Measurements from ENCODE around the gene ZDHHC9. TPM values are rescaled to one million over a fixed set of nuclear protein-coding genes. Genes with fewer than 3 reads are reported as not detected.
A peak's percentile ranks its signal among the peaks of the same experiment; 100 is the strongest.

ZDHHC9 gene
- total RNA-seq, 1 experiment from 2014 or later = 30.5 TPM

GRCh38 chrX:129843209-129843458, 552 bp downstream of the ZDHHC9 start:
- no peaks in the 10 kb centered on the region for H3K9me2 ChIP-seq (replicated peaks; ENCODE audit: low read length)
- CTCF ChIA-PET = no interaction called here
- TF ChIP-seq EZH2 (IDR thresholded peaks at IDR 0.05; ENCODE audit: low read length, unreplicated experiment) (no peak), EZH2phosphoT487 (IDR thresholded peaks at IDR 0.05; ENCODE audit: borderline replicate concordance, low read length) (no peak)
- H3K4me3 ChIP-seq (ENCODE audit: low read length) = peak overlapping the region; percentile 77
- ATAC-seq (peak; percentile 2; the same call in 1 of the 2 replicates), DNase-seq (no peak)
- peak overlapping the region; percentile 84 for H2AFZ ChIP-seq (ENCODE audit: low read length)
- BruUV-seq (replicated peaks) = no TSS peak
- H4K20me1 ChIP-seq (ENCODE audit: low read length) = no peaks in the 10 kb centered on the region
- peak overlapping the region; percentile 40 for H3K27ac ChIP-seq (ENCODE audit: low read length)
- H3K27me3 ChIP-seq (ENCODE audit: low read length) = no peaks in the 10 kb centered on the region
- intact Hi-C loops (cut with micrococcal nuclease) = loop anchor here (5.0 kb wide), 1 partner anchor 64 kb away; the partner anchor contains the start of gene UTP14A
- H3K36me3 ChIP-seq (ENCODE audit: low read depth, low read length) = peaks cover 7% of the 10 kb centered on the region; the same call in 1 of the 2 replicates
- H3F3A ChIP-seq (ENCODE audit: low read length, unreplicated experiment) = no peaks in the 10 kb centered on the region
- POLR2A ChIA-PET (ENCODE audit: unreplicated experiment) = no interaction called here
- H3K4me2 ChIP-seq (ENCODE audit: low read length) = peak overlapping the region; percentile 85
- H3K9me3 ChIP-seq (ENCODE audit: low read length) = no peaks in the 10 kb centered on the region
- peak overlapping the region; percentile 77 for H3K9ac ChIP-seq (ENCODE audit: low read length)
- peaks cover 26% of the 10 kb centered on the region for H3K4me1 ChIP-seq (ENCODE audit: insufficient read depth, low read length)
- peaks cover 44% of the 10 kb centered on the region for H3K79me2 ChIP-seq (ENCODE audit: low read length)

- Histone ChIP-seq H3K4me3 (ENCODE audit: low read length) (peak overlapping the region; percentile 77), H4K20me1 (ENCODE audit: low read length) (no peaks in the 10 kb centered on the region), H3K9ac (ENCODE audit: low read length) (peak overlapping the region; percentile 77), H3K27me3 (ENCODE audit: low read length) (no peaks in the 10 kb centered on the region), H3K79me2 (ENCODE audit: low read length) (peaks cover 44% of the 10 kb centered on the region), H2AFZ (ENCODE audit: low read length) (peak overlapping the region; percentile 84), H3K27ac (ENCODE audit: low read length) (peak overlapping the region; percentile 40), H3K9me3 (ENCODE audit: low read length) (no peaks in the 10 kb centered on the region), H3F3A (ENCODE audit: low read length, unreplicated experiment) (no peaks in the 10 kb centered on the region), H3K36me3 (ENCODE audit: low read depth, low read length) (peaks cover 7% of the 10 kb centered on the region; the same call in 1 of the 2 replicates), H3K4me1 (ENCODE audit: insufficient read depth, low read length) (peaks cover 26% of the 10 kb centered on the region), H3K4me2 (ENCODE audit: low read length) (peak overlapping the region; percentile 85), H3K9me2 (replicated peaks; ENCODE audit: low read length) (no peaks in the 10 kb centered on the region)
- intact Hi-C loops (cut with micrococcal nuclease) = loop anchor here (5.0 kb wide), 1 partner anchor 65 kb away; the partner anchor contains the start of gene UTP14A
- TF ChIP-seq EZH2 (IDR thresholded peaks at IDR 0.05; ENCODE audit: low read length, unreplicated experiment) (no peak), CTCF (conservative IDR thresholded peaks at IDR 0.05; ENCODE audit: low read depth, low read length) (no peak), EZH2phosphoT487 (IDR thresholded peaks at IDR 0.05; ENCODE audit: borderline replicate concordance, low read length) (no peak)
- DNase-seq (peak; percentile 55), ATAC-seq (peak; percentile 49)
- BruUV-seq (replicated peaks) = TSS peak; percentile 42
- POLR2A ChIA-PET (ENCODE audit: unreplicated experiment) = no interaction called here
- CTCF ChIA-PET = no interaction called here
Observed at GRCh38 chrX:129842510-129843208, 1.0 kb downstream of the ZDHHC9 start.

GRCh38 chrX:129840344-129840743, 3.3 kb downstream of the ZDHHC9 start:
- Histone ChIP-seq H3K79me2 (ENCODE audit: low read length) (peaks cover 54% of the 10 kb centered on the region), H3K27me3 (ENCODE audit: low read length) (no peaks in the 10 kb centered on the region), H3K27ac (ENCODE audit: low read length) (no peak overlapping the region), H3F3A (ENCODE audit: low read length, unreplicated experiment) (no peaks in the 10 kb centered on the region), H3K4me2 (ENCODE audit: low read length) (peak overlapping the region; percentile 34; the same call in 1 of the 2 replicates), H3K4me1 (ENCODE audit: insufficient read depth, low read length) (peaks cover 16% of the 10 kb centered on the region), H4K20me1 (ENCODE audit: low read length) (no peaks in the 10 kb centered on the region), H2AFZ (ENCODE audit: low read length) (no peak overlapping the region), H3K4me3 (ENCODE audit: low read length) (no peak overlapping the region), H3K9ac (ENCODE audit: low read length) (no peak overlapping the region), H3K9me3 (ENCODE audit: low read length) (no peaks in the 10 kb centered on the region), H3K36me3 (ENCODE audit: low read depth, low read length) (peaks cover 7% of the 10 kb centered on the region; the same call in 1 of the 2 replicates), H3K9me2 (replicated peaks; ENCODE audit: low read length) (no peaks in the 10 kb centered on the region)
- intact Hi-C loops (cut with micrococcal nuclease) = loop anchor here (5.0 kb wide), 1 partner anchor 67 kb away; the partner anchor contains the start of gene UTP14A
- CTCF ChIA-PET = no interaction called here
- DNase-seq = no peak
- no TSS peak for BruUV-seq (replicated peaks)
- POLR2A ChIA-PET (ENCODE audit: unreplicated experiment) = no interaction called here
- TF ChIP-seq EZH2 (IDR thresholded peaks at IDR 0.05; ENCODE audit: low read length, unreplicated experiment) = no peak
- no peak for TF ChIP-seq EZH2phosphoT487 (IDR thresholded peaks at IDR 0.05; ENCODE audit: borderline replicate concordance, low read length)
- no peak for TF ChIP-seq CTCF (conservative IDR thresholded peaks at IDR 0.05; ENCODE audit: low read depth, low read length)
- no peak for ATAC-seq

All from PC-3 (cell line).